Cardiac muscle cell (in vitro differentiated cells and primary cell): ENCODE data around the gene PAM. TPM values are rescaled to one million over a fixed set of nuclear protein-coding genes. Genes with fewer than 3 reads are reported as not detected.
"Not testable (repeated sequence)": the region's sequence is repeated elsewhere in the genome, so short reads cannot be mapped to it uniquely, and the experiment has no call there.

Experiments
- DNase-seq, 2 donors: peaks; one replicate each; pipeline versions ENCODE4 v3.0.0 to v3.0.0-alpha.2; 2010 to 2017; ENCODE audit warnings: low read depth in 1 of 2, low spot score in 1 of 2
- H3K27ac ChIP-seq: fragments of 200-600 bp; sonication (generic); 2 replicates; pipeline ENCODE4 v1.5.1; 2016
- H3K27me3 ChIP-seq: fragments of 200-600 bp; sonication (generic); 2 replicates; pipeline ENCODE4 v1.6.0; 2016; ENCODE audit warnings: control low read depth
- H3K36me3 ChIP-seq: fragments of 200-600 bp; sonication (generic); 2 replicates; pipeline ENCODE4 v1.5.1; 2016; ENCODE audit warnings: control low read depth
- H3K4me1 ChIP-seq: fragments of 200-600 bp; sonication (generic); 2 replicates; pipeline ENCODE4 v1.8.1; 2017; ENCODE audit warnings: low read depth, mild to moderate bottlenecking, mixed run types
- H3K4me3 ChIP-seq: fragments of 200-600 bp; sonication (generic); 2 replicates; pipeline ENCODE4 v1.5.1; 2016; ENCODE audit warnings: mild to moderate bottlenecking
- H3K9me3 ChIP-seq: fragments of 200-600 bp; sonication (generic); 2 replicates; pipeline ENCODE4 v1.5.1; 2017; ENCODE audit warnings: low read depth, mild to moderate bottlenecking, control low read depth
- polyA plus RNA-seq: library from polyadenylated mRNA; unstranded; fragments of >200 nt; fragmentation: Nextera tagmentation; extraction: Ambion mirVana; gene quantifications from 2 replicates; pipeline ENCODE4 v1.2.1, GENCODE V29; 2016
- total RNA-seq: library from RNA; depleted of rRNA; stranded (reverse); fragments of >200 nt; gene quantifications from 2 replicates; pipeline ENCODE4 v1.2.3, GENCODE V29; 2016
- TF ChIP-seq, protein P1 (sequence below): IDR thresholded peaks from 2 replicates; pipeline ENCODE4 v1.5.1; 2012; ENCODE audit warnings: low read depth, mild to moderate bottlenecking, low read length

PAM gene
- total and polyA plus RNA-seq, 2 experiments from 2014 or later: 375 to 392 TPM

DNA sequence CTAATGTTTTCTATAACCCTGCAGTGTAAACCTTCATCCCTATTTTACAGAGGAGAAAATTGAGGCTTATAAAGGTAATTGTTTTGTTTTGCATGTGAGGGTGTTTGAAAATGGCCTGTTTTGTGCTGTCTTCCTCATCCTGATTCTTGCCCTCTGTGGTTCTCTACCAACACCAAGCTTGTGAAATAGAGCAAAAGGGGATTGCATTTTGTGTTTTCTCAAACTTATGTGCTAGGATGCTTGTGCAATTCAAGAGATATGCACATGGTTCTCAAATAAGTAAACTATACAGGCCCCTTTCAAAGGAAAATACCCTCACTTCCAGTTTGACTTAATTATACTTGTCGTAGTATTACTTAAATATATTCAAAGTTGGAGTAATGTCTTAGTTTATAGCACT, 17.2 kb downstream of the PAM start:
- Histone ChIP-seq H3K36me3 (no peaks in the 10 kb centered on the region), H3K27me3 (no peaks in the 10 kb centered on the region), H3K27ac (no peak overlapping the region), H3K4me1 (no peaks in the 10 kb centered on the region), H3K4me3 (no peak overlapping the region), H3K9me3 (no peaks in the 10 kb centered on the region)
- TF ChIP-seq, protein P1, sequence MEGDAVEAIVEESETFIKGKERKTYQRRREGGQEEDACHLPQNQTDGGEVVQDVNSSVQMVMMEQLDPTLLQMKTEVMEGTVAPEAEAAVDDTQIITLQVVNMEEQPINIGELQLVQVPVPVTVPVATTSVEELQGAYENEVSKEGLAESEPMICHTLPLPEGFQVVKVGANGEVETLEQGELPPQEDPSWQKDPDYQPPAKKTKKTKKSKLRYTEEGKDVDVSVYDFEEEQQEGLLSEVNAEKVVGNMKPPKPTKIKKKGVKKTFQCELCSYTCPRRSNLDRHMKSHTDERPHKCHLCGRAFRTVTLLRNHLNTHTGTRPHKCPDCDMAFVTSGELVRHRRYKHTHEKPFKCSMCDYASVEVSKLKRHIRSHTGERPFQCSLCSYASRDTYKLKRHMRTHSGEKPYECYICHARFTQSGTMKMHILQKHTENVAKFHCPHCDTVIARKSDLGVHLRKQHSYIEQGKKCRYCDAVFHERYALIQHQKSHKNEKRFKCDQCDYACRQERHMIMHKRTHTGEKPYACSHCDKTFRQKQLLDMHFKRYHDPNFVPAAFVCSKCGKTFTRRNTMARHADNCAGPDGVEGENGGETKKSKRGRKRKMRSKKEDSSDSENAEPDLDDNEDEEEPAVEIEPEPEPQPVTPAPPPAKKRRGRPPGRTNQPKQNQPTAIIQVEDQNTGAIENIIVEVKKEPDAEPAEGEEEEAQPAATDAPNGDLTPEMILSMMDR: no peak
- DNase-seq: peak in 1 of 2 donors; percentile 58

DNA sequence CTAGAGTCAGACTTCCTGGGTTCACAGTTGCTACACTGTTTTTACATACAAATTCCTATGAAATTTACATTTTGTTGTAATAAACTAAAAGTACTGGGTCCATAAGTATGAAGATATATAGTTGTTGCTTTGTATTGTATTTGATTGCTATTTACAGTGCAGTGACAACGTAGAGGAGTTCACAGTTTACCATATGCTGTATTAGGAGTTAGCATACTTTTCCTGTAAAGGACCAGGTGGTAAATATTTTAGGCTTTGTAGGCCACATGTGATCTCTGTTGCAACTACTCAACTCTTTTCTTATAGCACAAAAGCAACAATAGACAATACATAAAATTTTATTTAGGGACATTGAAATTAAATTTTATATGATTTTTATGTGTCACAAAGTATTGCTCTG, 18.0 kb downstream of the PAM start:
- no peaks in the 10 kb centered on the region for H3K4me1 ChIP-seq
- no peaks in the 10 kb centered on the region for H3K27me3 ChIP-seq
- DNase-seq: no peak
- H3K27ac ChIP-seq: no peak overlapping the region
- H3K4me3 ChIP-seq: no peak overlapping the region
- no peaks in the 10 kb centered on the region for H3K36me3 ChIP-seq
- H3K9me3 ChIP-seq: no peaks in the 10 kb centered on the region
- TF ChIP-seq, protein P1: no peak

GRCh38 chr5:102775756-102776155, 20.7 kb downstream of the PAM start:
- not testable (repeated sequence) for H3K4me3 ChIP-seq, DNase-seq, H3K27me3 ChIP-seq

DNA sequence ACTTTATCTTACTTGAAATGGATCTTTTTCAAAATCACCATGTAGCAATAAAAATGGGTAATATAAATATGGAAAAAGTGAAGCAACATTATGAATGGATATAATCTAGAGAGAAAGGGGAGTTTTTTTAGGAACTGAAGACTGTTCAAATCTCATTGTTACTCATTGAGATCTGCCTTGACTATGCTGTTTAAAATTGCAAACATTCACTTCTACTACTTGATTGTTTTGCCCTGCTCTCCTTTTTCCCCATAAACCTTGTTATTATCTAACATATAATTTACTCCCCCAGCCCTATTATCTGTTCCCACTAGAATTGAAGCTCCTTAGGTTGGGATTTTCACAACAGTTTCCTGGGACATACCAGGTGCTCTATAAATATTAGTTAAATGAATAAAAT, 22.0 kb downstream of the PAM start:
- no peak overlapping the region for H3K27ac ChIP-seq
- no peaks in the 10 kb centered on the region for H3K9me3 ChIP-seq
- peaks cover 3% of the 10 kb centered on the region for H3K4me1 ChIP-seq
- TF ChIP-seq, protein P1: no peak
- no peaks in the 10 kb centered on the region for H3K27me3 ChIP-seq
- no peak for DNase-seq
- H3K4me3 ChIP-seq: no peak overlapping the region
- no peaks in the 10 kb centered on the region for H3K36me3 ChIP-seq

More at GRCh38 chr5:102775756-102776155, 20.7 kb downstream of the PAM start:
- not testable (repeated sequence) for H3K9me3 ChIP-seq, H3K36me3 ChIP-seq, H3K27ac ChIP-seq, H3K4me1 ChIP-seq

- no peaks in the 10 kb centered on the region for H3K36me3 ChIP-seq
- H3K27ac ChIP-seq: no peak overlapping the region
- TF ChIP-seq, protein P1: no peak
- H3K27me3 ChIP-seq: no peaks in the 10 kb centered on the region
- peak in 1 of 2 donors; percentile 62 for DNase-seq
- H3K9me3 ChIP-seq: no peaks in the 10 kb centered on the region
- peaks cover 7% of the 10 kb centered on the region for H3K4me1 ChIP-seq
- no peak overlapping the region for H3K4me3 ChIP-seq
Observed at GRCh38 chr5:102778478-102778877, 23.4 kb downstream of the PAM start.

- no peaks in the 10 kb centered on the region for H3K27me3 ChIP-seq
- H3K27ac ChIP-seq: no peak overlapping the region
- peaks cover 7% of the 10 kb centered on the region for H3K4me1 ChIP-seq
- H3K36me3 ChIP-seq: no peaks in the 10 kb centered on the region
- TF ChIP-seq, protein P1: no peak
- no peaks in the 10 kb centered on the region for H3K9me3 ChIP-seq
- H3K4me3 ChIP-seq: no peak overlapping the region
- DNase-seq: no peak
Observed at GRCh38 chr5:102781359-102781758, 26.3 kb downstream of the PAM start.
